NCI-H345 treated with DMSO at 0.1 percent for 48 hours (cell line): Measurements from ENCODE around the gene CHST13.

Experiments used
- DNase-seq: peaks from one replicate; lab custom pipeline; 2025; ENCODE audit not compliant: unreplicated experiment; lab: John Stamatoyannopoulos, UW

Gene CHST13

GRCh38 chr3:126523745-126524428, at the start of gene CHST13:
CHST13 (plus strand) TSS chr3:126524155; CDS start chr3:126524333, 178 bp downstream.
- DNase-seq: no peak

- DNase-seq: no peak
These were observed 49.2 kb upstream of the CHST13 start for GRCh38 chr3:126474498-126475412.

GRCh38 chr3:126475413-126476114, 48.4 kb upstream of the CHST13 start, which contains the start of gene ZXDC:
ZXDC (minus strand) TSS chr3:126475891; CDS start chr3:126475865, 26 bp downstream.
- peak; percentile 66 for DNase-seq

- peak; percentile 23 for DNase-seq
These were observed 47.5 kb upstream of the CHST13 start for GRCh38 chr3:126476166-126477060.

- DNase-seq: no peak
These were observed 46.9 kb upstream of the CHST13 start for GRCh38 chr3:126477061-126477380.

- DNase-seq: no peak
These were observed 45.2 kb upstream of the CHST13 start for GRCh38 chr3:126478581-126479310.

- DNase-seq: no peak
These were observed 44.3 kb upstream of the CHST13 start for GRCh38 chr3:126479642-126480041.

DNA sequence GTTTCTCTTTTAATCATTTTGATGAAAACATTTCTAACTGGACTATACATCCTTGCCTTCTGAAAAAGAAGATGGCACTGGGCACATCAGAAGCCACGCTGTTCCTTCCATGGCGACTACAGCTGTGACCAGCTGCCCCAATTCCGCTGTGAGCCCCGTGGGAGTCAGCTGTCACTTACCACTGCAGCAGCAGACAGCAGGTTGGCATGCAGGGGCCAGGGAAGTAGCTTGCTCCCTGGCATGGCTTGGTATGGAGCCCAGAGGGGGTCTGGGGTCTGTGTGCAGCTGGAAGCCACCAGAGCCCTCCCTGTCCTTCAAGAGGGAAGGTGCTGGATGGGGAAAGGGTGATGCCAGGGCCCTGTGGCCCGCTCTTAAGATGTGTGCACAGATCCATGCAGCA, 43.7 kb upstream of the CHST13 start:
- DNase-seq: no peak

DNA sequence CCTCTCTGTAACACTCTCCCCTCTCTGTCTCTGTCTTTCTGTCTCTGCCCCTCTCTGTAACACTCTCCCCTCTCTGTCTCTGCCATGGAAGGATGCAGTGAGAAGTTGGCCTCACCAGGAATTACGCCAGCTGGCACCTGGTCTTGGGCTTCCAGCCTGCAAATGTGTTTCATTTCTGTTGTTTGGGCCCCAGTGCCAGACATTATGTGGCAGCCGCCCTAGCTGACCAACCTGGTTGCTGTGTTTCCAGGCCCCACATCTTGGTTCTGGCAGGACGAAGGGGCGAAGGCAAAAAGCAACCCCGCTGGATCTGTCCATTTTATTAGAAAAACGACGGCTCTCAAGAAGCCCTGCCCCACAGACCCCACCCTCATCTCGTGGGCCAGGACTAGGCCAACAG, 43.1 kb upstream of the CHST13 start:
- DNase-seq: no peak

DNA sequence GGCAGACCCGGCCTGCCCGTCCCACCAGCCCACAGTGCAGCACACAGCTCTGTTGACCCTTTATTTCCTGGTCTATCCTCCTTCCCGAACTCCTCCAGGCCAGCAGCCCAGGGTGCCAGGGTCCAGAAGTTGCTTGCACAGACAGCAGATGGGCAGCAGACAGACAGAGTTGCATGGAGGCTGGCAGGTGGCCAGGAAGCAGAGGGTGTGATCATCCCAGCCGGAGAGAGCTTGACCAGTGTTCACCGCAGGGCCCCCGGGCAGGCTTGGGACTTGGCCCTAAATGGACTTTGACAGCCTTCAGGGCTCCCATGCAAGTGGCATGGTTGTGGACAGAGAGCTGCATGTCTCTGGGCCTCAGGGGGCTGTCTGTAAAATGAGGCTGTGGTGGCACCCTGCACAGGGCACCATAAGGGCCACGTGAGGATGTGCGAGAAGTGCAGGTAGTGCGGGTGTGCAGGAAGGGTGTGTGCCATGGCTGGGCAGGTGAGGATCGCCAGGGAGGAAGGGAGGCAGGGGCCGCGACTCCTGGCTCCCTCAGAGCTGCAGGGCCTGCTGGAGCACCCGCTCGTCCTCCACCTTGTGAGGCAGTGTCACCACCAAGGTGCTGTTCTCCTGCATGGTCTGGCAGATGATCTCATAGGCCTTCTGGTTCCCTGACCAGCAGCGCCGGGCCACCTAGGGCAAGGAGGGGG, 42.0 kb upstream of the CHST13 start:
- DNase-seq: no peak

DNA sequence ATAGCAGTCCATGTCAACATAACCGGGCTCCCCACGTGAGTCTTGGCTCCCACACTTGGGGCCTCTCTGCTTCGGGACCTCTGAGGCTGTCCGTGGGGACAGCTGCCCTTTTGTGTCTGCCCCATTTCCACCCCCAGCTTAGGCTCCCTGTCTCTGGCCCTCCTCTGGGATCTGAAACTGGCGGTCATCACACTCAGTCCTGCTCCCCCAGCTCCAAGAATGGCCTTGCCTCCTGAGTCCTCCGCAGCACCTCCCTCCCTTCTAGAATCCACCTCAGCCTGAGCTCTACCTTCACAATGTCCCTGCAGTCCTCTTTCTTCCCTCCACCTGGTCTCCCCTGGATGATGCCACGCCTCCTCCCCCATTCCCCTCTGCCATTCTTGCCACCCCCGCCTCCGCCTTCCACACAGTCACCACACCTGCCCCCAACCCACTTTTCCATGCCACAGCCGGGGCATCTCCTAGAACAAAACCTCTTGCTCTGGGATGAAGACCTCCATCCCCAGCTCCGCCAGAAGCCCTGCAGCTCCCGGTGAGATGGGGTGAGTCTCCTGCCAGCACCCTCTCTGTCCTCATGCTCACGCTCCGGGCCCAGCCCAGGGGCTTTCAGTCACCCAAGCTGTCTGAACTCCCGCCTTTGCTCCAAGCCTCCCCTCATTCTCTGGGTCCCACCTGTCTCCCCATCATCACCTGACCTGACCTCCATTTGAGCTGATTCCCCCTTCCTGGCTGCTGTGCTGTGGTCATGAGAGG, 41.3 kb upstream of the CHST13 start:
- DNase-seq: no peak

- DNase-seq: no peak
These were observed 40.6 kb upstream of the CHST13 start for GRCh38 chr3:126483321-126483761.

GRCh38 chr3:126484148-126484547, 39.8 kb upstream of the CHST13 start:
- DNase-seq: no peak

GRCh38 chr3:126484662-126485061, 39.3 kb upstream of the CHST13 start:
- DNase-seq: no peak

DNA sequence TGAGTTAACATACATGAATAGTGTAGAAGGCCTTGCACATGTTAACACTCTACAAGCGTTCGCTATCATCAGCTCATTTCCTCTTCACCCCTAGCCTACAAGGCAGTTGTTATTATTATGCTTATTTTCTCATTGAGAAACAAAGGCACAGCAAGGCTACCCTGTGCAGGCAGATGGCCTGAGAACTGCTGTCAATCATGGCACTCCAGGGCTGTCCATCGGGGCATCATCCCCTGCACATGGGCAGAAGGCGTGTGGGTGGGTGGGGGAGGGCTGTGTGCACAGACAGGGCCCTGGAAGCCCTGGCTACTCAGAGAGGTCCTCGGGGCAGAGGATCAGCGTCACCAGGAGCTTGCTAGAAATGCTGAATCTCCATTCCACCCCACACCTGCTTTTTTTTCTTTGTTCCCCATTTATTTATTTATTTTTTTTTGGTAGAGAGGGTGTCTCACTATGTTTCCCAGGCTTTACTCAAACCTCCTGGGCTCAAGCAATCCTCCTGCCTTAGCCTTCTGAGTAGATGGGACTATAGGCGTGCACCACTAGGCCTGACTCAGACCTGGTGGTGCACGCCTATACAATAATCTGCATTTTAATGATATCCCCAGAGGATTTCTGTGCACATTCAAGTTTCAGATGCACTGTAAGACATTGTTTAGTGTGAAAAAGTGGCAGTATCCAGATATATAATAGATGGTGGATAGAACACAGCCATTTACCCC, 38.6 kb upstream of the CHST13 start:
- DNase-seq: no peak

GRCh38 chr3:126485956-126486355, 38.0 kb upstream of the CHST13 start:
- no peak for DNase-seq

GRCh38 chr3:126486360-126486847, 37.6 kb upstream of the CHST13 start:
- no peak for DNase-seq
